ENCODE data around the gene SMG6.

SMG6 gene

DNA sequence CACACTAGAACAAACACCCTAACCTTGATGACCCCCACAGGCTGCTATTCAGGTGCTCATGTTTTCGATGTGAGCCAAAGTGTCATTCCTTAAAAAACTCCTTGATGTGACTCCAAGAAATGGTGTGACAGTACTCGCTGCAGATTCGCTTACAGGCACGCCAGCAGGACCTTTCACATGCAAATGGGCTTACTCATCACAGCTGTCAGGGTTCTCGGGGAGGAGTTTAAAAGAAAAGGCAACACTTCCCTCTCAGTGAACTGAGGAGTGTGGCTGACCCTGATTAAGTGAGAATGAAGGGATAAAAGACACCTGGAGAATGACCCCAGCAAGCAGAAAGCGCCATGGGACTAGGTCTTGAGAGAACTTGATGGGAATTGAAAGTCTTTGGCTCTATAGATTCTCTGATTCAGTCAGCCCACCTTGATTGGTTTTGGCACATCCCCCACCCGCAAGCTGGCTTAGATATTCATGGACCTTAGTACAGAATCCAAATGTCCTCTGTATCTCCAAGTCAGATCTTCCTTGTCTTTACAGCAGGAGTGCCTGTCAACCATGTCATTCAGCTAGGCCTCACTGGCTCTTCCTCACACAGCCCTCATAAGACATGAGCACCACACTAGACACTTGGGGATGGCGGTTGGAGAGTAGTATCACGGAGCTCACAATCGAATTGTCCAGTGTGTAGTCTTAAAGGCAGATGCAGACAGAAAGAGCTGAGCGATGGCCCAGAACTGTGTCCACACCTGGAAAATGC, 166.1 kb downstream of the SMG6 start:
- no peak for DNase-seq

GRCh38 chr17:2136241-2136640, 167.3 kb downstream of the SMG6 start:
- DNase-seq, result no peak

- DNase-seq, result no peak
Measured at GRCh38 chr17:2128011-2128410, 175.6 kb downstream of the SMG6 start.

- DNase-seq, result no peak
Measured at GRCh38 chr17:2125013-2125535, 178.5 kb downstream of the SMG6 start.

DNA sequence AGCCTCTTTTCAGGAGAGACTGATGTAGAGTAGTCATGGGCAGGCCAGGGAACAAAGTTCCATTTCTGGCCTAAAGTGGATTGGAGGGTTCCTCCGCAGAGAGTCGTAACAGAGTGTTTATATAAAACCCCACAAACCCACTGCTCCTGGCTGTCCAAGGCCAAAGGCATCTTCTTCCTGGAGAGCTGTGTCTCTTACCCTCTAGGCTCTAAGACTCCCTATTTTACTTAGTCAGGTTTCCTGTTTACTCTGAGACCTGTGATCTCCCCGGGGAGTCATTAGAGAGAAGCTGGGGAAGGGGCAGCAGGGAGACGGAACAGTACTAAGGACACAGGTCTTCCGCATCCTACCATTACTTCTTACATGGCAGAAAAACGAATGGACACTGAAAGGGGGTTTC, 179.2 kb downstream of the SMG6 start:
- no peak for DNase-seq

- DNase-seq, result no peak
Measured at GRCh38 chr17:2123375-2124251, 180.0 kb downstream of the SMG6 start.

- DNase-seq, result no peak
Measured at GRCh38 chr17:2122641-2123302, 180.8 kb downstream of the SMG6 start.

- DNase-seq, result no peak
Measured at GRCh38 chr17:2120586-2121335, 182.8 kb downstream of the SMG6 start.

DNA sequence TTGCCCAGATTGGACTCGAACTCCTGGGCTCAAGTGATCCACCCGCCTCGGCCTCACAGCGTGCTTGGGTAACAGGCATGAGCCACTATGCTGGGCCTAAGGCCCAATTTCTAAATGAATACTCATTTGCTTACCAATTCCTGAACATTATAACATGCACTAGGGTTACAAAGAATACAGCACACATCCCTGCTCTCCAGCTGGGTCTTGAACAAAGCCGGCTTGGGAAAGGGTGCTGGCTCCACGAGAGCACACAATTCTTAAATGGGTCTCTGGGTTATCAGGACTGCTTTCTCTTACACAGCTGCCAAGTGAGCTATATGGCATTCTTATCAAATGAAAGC, 190.3 kb downstream of the SMG6 start:
- DNase-seq, result no peak

DNA sequence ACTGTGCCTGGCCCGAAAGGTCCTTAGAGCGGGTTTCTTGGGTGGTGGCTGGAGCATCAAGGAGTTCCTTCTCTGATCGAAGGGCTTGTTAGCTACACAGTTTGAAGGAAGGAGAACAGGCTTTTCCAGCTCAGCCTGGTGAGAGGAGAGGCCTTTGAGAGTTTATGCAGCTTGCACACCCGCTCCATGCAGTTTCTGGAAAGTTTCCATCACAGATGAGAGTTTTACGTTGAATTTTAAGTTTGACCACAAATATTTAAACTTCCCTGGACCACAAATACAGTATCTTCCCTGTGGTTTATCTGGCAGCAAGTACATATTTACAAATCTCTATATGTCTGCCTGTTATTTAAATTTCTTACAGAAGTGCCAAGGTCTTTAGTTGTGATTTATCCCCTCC, 191.9 kb downstream of the SMG6 start:
- no peak for DNase-seq

- no peak for DNase-seq
Measured at GRCh38 chr17:2110436-2110835, 193.1 kb downstream of the SMG6 start.

DNA sequence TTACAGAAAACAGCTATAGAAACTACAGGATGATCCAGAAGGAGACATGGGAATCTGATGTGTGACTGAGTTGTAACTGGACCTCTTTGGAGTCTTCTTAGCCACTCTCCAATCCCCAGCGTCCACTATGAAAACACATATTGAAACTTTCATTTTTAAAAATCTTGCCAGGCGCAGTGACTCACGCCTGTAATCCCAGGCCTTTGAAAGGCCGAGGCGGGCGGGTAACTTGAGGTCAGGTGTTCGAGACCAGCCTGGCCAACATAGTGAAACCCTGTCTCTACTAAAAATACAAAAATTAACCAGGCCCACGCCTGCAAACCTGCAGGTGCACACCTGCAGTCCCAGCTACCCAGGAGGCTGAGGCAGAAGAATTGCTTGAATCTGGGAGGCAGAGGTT, 195.4 kb downstream of the SMG6 start:
- DNase-seq, result no peak

GRCh38 chr17:2107506-2107905, 196.1 kb downstream of the SMG6 start:
- no peak for DNase-seq

DNA sequence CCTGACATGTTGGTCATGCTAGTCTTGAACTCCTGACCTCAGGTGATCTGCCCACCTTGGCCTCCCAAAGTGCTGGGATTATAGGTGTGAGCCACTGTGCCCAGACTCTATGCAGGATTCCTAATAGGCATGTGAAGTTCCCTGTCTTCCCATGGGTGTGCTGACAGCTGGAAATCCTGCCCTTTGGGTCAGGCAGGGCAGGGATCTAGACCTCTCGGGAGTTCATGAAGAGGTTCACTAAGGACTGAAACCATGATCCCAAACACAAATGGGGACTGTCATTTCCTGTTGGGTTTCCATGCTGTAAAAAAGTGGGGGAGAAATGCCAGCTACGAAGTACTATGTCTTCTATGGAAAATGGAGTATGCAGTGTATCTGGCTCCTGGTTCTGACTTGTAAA, 196.5 kb downstream of the SMG6 start:
- no peak for DNase-seq

DNA sequence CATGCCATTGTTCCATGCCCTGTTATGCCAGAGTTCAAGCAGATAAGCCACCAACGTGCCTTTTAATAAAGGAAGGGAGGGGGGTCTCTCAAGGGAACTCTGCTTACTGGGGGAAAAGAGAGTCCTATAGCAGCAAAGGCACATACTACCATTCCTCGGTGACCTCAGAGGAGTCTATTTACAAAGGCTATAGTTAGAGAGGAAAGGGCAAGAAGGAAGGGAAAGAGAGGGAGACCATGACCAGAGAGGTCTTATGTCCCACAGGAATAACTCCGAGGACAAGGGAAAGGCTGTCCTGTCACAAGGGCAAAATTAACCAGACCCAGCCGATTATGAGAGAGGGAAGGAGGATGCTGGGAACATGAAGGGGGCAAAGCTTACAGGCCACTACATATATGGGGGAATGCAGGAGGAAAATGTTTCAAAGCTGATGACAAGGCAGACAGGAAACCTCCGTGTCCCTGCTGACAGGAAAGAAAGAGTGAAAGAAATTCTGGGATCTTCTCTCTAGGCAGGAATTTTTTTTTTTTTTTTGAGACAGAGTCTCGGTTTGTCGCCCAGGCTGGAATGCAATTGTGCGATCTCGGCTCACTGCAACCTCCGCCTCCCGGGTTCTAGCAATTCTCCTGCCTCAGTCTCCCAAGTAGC, 197.2 kb downstream of the SMG6 start:
- DNase-seq, result no peak

GRCh38 chr17:2105663-2106062, 197.9 kb downstream of the SMG6 start:
- DNase-seq, result no peak

- DNase-seq, result no peak
Measured at GRCh38 chr17:2102931-2103809, 200.4 kb downstream of the SMG6 start.

DNA sequence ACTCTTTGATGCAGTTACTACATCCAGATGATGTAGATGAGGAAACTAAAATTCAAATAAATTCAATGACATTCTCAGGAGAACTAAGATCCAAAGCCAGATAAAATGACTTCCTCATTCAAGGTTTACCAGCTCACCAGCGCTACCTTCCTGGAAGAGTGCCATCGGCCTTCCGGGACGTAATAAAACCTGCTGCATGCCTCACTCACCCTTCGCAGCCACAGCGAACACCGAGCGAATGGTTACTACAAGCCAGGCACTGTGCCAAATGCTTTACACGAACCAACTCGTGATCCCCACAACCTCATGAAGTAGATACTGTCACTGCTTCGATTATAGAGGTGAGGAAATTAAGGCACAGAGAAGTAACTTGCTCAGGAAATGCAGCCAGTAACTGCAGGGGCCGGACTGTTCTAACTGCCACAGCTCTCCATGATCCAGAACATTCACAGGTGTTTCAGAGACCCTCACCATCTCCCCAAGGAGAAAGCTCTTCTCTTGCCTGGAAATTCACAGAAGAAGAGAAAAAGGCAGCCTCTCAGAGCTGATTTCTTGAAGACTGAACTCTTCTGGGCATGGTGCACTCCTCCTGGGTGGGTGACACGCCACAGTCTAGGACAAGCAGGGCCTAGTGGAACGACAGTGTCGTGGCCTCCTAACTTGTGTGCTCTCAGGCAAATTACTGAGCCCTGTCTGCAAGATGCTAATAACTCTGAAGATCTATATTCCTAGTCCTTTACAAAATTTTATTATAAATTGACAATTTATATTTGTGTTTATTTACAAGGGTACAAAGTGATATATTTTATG, 201.9 kb downstream of the SMG6 start:
- peak; percentile 15 to 50 (median 28) for DNase-seq

DNA sequence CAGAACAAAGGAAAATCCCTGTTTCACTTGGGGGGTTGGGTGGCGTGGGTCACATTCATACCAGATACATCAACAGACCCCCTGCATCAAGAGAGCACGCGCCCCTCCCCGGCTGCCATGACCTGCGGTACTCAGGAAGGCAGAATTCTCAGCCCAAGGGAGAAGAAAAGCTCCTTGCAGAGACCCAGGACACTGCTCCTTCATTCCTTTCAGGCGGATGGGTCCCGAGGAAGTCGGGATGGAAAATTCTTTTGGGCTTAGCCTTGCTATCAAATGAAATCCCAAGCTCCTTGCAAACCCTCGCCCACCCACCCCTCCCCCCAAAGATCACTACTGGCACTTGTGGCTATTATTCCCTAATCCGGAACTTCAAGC, 208.1 kb downstream of the SMG6 start:
- DNase-seq, result no peak

- no peak for DNase-seq
Measured at GRCh38 chr17:2094891-2095535, 208.6 kb downstream of the SMG6 start.

Measured in T-helper 1 cell (primary cell).